ENCODE results near the gene NEURL1B.

DNA sequence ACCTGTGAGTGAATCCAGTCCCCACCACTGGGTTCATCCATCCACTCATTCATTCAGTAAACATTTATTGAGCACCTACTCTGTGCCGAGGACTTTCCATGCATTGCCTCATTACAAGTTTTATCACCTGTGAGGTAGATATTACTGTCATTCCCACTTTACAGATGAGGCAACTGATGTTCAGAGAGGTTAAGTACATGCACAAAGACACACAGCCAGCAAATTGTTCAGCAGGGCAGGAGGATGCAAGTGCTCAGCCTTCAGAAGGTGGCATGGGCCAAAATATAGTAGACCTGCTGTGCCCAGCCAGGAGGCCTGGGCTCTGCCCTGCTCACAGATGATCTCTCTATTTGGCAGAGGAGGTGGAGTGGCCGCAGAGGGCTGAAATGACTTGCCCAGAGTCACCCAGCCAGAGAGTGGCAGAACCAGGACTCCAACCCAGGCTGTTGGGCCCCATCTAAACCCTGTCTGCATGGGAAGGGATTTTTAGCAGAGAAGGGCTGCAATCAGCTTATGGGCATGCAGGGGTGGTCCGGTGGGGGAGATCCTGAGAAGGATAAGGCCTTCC is 7.6 kb upstream of the NEURL1B start:
- TF ChIP-seq, protein P1, sequence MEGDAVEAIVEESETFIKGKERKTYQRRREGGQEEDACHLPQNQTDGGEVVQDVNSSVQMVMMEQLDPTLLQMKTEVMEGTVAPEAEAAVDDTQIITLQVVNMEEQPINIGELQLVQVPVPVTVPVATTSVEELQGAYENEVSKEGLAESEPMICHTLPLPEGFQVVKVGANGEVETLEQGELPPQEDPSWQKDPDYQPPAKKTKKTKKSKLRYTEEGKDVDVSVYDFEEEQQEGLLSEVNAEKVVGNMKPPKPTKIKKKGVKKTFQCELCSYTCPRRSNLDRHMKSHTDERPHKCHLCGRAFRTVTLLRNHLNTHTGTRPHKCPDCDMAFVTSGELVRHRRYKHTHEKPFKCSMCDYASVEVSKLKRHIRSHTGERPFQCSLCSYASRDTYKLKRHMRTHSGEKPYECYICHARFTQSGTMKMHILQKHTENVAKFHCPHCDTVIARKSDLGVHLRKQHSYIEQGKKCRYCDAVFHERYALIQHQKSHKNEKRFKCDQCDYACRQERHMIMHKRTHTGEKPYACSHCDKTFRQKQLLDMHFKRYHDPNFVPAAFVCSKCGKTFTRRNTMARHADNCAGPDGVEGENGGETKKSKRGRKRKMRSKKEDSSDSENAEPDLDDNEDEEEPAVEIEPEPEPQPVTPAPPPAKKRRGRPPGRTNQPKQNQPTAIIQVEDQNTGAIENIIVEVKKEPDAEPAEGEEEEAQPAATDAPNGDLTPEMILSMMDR (IDR thresholded peaks at IDR 0.05 in 8 of 11, conservative IDR thresholded peaks at IDR 0.05 in 3 of 11), result no peak
- no peak for TF ChIP-seq POLR2AphosphoS5 (IDR thresholded peaks at IDR 0.05)

Data from spleen (tissue), 7 donors.